Measurements from ENCODE around the gene HS6ST2.

The HS6ST2 gene

DNA sequence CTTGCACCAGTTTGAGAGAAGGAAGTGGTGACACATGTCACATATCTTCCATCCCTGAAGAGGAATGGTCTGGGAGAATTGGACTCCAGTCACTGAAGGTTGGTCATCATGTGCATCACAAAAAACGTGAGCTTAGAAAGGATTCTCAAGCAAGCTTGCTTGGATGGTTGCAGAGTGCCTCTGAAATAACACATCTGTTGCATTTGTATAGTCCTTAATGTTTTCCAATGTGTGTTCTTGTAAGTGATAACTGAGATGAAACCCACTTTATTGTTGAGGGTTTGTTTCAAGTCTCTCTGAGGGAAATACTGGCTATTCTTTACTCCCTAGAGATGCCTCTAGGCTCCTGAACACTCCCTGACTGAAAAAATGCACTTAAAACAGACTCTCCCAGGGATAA, 285.1 kb downstream of the HS6ST2 start:
- H3K79me1 ChIP-seq (ENCODE audit: low read depth, low read length): no peaks in the 10 kb centered on the region
- no peak overlapping the region for H3K27ac ChIP-seq (replicated peaks; ENCODE audit: low read length)
- H3K4me3 ChIP-seq (ENCODE audit: low read length in 2 of 2): no peak overlapping the region
- DNase-seq (ENCODE audit: low spot score): no peak
- H2BK120ac ChIP-seq (ENCODE audit: low read depth, low read length): no peak overlapping the region
- H3K14ac ChIP-seq (ENCODE audit: low read length): no peak overlapping the region
- H2AK5ac ChIP-seq (ENCODE audit: low read depth, low read length): no peak overlapping the region
- H4K91ac ChIP-seq (ENCODE audit: low read depth, low read length, poor library complexity): no peak overlapping the region
- H2AFZ ChIP-seq (ENCODE audit: low read length): no peak overlapping the region
- H3K9ac ChIP-seq (ENCODE audit: low read depth, low read length, poor library complexity): no peak overlapping the region
- H4K8ac ChIP-seq (ENCODE audit: low read depth, low read length): no peak overlapping the region
- no peak overlapping the region for H2BK12ac ChIP-seq (ENCODE audit: low read length)
- H3K4ac ChIP-seq (ENCODE audit: low read length): no peak overlapping the region
- no peak overlapping the region for H2BK5ac ChIP-seq (ENCODE audit: low read length)
- no peaks in the 10 kb centered on the region for H3K27me3 ChIP-seq (ENCODE audit: control insufficient read depth in 3 of 3, insufficient read depth in 3 of 3, low read depth in 1 of 3, low read length in 3 of 3)
- no CpG with 5 or more reads among the region's 1 CpG for WGBS, 2 donors (ENCODE audit: extremely low coverage in 2 of 2, insufficient read length in 2 of 2, insufficient replicate concordance in 1 of 2)
- no peak overlapping the region for H3K18ac ChIP-seq (ENCODE audit: low read length)
- no peaks in the 10 kb centered on the region for H3K9me3 ChIP-seq (replicated peaks in 1 of 2; ENCODE audit: control insufficient read depth in 2 of 2, insufficient read depth in 1 of 2, low read depth in 1 of 2, low read length in 2 of 2)
- H2BK15ac ChIP-seq (ENCODE audit: low read length): no peak overlapping the region
- peaks cover 0 to 3% of the 10 kb centered on the region in 2 donors for H3K4me1 ChIP-seq (ENCODE audit: control insufficient read depth in 2 of 2, insufficient read depth in 1 of 2, low read depth in 1 of 2, low read length in 2 of 2)
- no peak overlapping the region for H3K4me2 ChIP-seq (ENCODE audit: insufficient read depth, low read length, poor library complexity, severe bottlenecking)
- H3K23ac ChIP-seq (ENCODE audit: low read depth, low read length, poor library complexity): no peak overlapping the region
- no peaks in the 10 kb centered on the region for H3K36me3 ChIP-seq (replicated peaks in 1 of 2; ENCODE audit: control insufficient read depth in 2 of 2, insufficient read depth in 2 of 2, low read length in 2 of 2)

- H3K9ac ChIP-seq (ENCODE audit: low read depth, low read length, poor library complexity): no peak overlapping the region
- no peaks in the 10 kb centered on the region for H3K9me3 ChIP-seq (replicated peaks in 1 of 2; ENCODE audit: control insufficient read depth in 2 of 2, insufficient read depth in 1 of 2, low read depth in 1 of 2, low read length in 2 of 2)
- no peak for DNase-seq (ENCODE audit: low spot score)
- H3K4me3 ChIP-seq (ENCODE audit: low read length in 2 of 2): no peak overlapping the region
- no peak overlapping the region for H2BK12ac ChIP-seq (ENCODE audit: low read length)
- no CpG with 5 or more reads among the region's 3 CpGs for WGBS, 2 donors (ENCODE audit: extremely low coverage in 2 of 2, insufficient read length in 2 of 2, insufficient replicate concordance in 1 of 2)
- no peaks in the 10 kb centered on the region for H3K79me1 ChIP-seq (ENCODE audit: low read depth, low read length)
- no peak overlapping the region for H2BK15ac ChIP-seq (ENCODE audit: low read length)
- no peak overlapping the region for H4K91ac ChIP-seq (ENCODE audit: low read depth, low read length, poor library complexity)
- H3K4me1 ChIP-seq (ENCODE audit: control insufficient read depth in 2 of 2, insufficient read depth in 1 of 2, low read depth in 1 of 2, low read length in 2 of 2): peaks cover 0 to 3% of the 10 kb centered on the region in 2 donors
- H4K8ac ChIP-seq (ENCODE audit: low read depth, low read length): no peak overlapping the region
- no peaks in the 10 kb centered on the region for H3K27me3 ChIP-seq (ENCODE audit: control insufficient read depth in 3 of 3, insufficient read depth in 3 of 3, low read depth in 1 of 3, low read length in 3 of 3)
- no peak overlapping the region for H3K18ac ChIP-seq (ENCODE audit: low read length)
- H3K27ac ChIP-seq (replicated peaks; ENCODE audit: low read length): no peak overlapping the region
- no peak overlapping the region for H3K14ac ChIP-seq (ENCODE audit: low read length)
- no peak overlapping the region for H2BK120ac ChIP-seq (ENCODE audit: low read depth, low read length)
- H2AFZ ChIP-seq (ENCODE audit: low read length): no peak overlapping the region
- no peak overlapping the region for H3K4ac ChIP-seq (ENCODE audit: low read length)
- no peak overlapping the region for H3K23ac ChIP-seq (ENCODE audit: low read depth, low read length, poor library complexity)
- no peak overlapping the region for H2BK5ac ChIP-seq (ENCODE audit: low read length)
- H3K4me2 ChIP-seq (ENCODE audit: insufficient read depth, low read length, poor library complexity, severe bottlenecking): no peak overlapping the region
- no peaks in the 10 kb centered on the region for H3K36me3 ChIP-seq (replicated peaks in 1 of 2; ENCODE audit: control insufficient read depth in 2 of 2, insufficient read depth in 2 of 2, low read length in 2 of 2)
- H2AK5ac ChIP-seq (ENCODE audit: low read depth, low read length): no peak overlapping the region
Measured at GRCh38 chrX:132671229-132671641, 287.2 kb downstream of the HS6ST2 start.

DNA sequence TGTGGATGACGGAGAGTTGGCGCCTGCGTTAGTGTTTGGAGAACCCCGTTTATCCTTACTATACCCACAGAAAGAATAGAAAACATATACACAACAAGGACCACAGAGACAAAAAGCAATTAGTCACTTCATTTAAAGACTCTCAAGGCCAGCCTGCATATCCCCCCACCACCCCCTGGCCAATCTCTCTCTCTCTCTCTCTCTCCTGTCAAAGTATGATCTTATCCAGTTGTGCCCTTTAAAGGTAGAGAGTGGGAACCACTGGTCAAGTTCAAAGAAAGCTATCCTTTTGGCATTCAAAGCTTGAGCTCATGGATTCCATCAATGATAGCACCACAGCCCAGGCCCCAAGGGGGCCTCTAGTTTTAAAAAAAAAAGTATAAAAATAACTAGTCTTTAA, 289.3 kb downstream of the HS6ST2 start:
- no peak overlapping the region for H2BK15ac ChIP-seq (ENCODE audit: low read length)
- no peak overlapping the region for H3K14ac ChIP-seq (ENCODE audit: low read length)
- no peak overlapping the region for H3K27ac ChIP-seq (replicated peaks; ENCODE audit: low read length)
- H4K91ac ChIP-seq (ENCODE audit: low read depth, low read length, poor library complexity): no peak overlapping the region
- H3K23ac ChIP-seq (ENCODE audit: low read depth, low read length, poor library complexity): no peak overlapping the region
- H2BK12ac ChIP-seq (ENCODE audit: low read length): no peak overlapping the region
- DNase-seq (ENCODE audit: low spot score): no peak
- no peak overlapping the region for H4K8ac ChIP-seq (ENCODE audit: low read depth, low read length)
- H2AK5ac ChIP-seq (ENCODE audit: low read depth, low read length): no peak overlapping the region
- H3K4me2 ChIP-seq (ENCODE audit: insufficient read depth, low read length, poor library complexity, severe bottlenecking): no peak overlapping the region
- H2BK5ac ChIP-seq (ENCODE audit: low read length): no peak overlapping the region
- WGBS, 2 donors (ENCODE audit: extremely low coverage in 2 of 2, insufficient read length in 2 of 2, insufficient replicate concordance in 1 of 2): no CpG with 5 or more reads among the region's 4 CpGs
- no peak overlapping the region for H2BK120ac ChIP-seq (ENCODE audit: low read depth, low read length)
- H2AFZ ChIP-seq (ENCODE audit: low read length): no peak overlapping the region
- H3K36me3 ChIP-seq (replicated peaks in 1 of 2; ENCODE audit: control insufficient read depth in 2 of 2, insufficient read depth in 2 of 2, low read length in 2 of 2): no peaks in the 10 kb centered on the region
- H3K4ac ChIP-seq (ENCODE audit: low read length): no peak overlapping the region
- H3K79me1 ChIP-seq (ENCODE audit: low read depth, low read length): no peaks in the 10 kb centered on the region
- H3K4me3 ChIP-seq (ENCODE audit: low read length in 2 of 2): no peak overlapping the region
- peaks cover 0 to 3% of the 10 kb centered on the region in 2 donors for H3K4me1 ChIP-seq (ENCODE audit: control insufficient read depth in 2 of 2, insufficient read depth in 1 of 2, low read depth in 1 of 2, low read length in 2 of 2)
- no peak overlapping the region for H3K18ac ChIP-seq (ENCODE audit: low read length)
- H3K9ac ChIP-seq (ENCODE audit: low read depth, low read length, poor library complexity): no peak overlapping the region
- no peaks in the 10 kb centered on the region for H3K27me3 ChIP-seq (ENCODE audit: control insufficient read depth in 3 of 3, insufficient read depth in 3 of 3, low read depth in 1 of 3, low read length in 3 of 3)
- no peaks in the 10 kb centered on the region for H3K9me3 ChIP-seq (replicated peaks in 1 of 2; ENCODE audit: control insufficient read depth in 2 of 2, insufficient read depth in 1 of 2, low read depth in 1 of 2, low read length in 2 of 2)

DNA sequence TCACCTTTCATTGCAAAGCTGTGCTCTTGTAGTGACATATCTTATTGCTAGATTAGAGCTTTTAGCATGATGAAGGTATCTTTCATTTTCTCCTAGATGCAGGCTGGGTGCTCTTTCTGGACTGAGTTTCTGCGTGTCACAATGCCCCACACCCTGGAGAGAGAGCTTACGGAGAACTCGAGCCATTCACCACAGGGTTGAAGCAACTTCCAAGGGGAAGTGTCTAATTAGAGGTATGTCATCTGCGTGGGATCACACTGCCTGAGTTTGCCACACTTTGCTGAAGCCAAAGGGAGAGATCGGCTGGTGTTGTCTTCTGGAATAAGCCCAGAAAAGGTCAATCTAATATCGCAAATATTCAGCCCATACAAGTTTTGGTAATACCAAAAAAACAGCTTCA, 290.3 kb downstream of the HS6ST2 start:
- Histone ChIP-seq H2BK15ac (ENCODE audit: low read length) (no peak overlapping the region), H2BK12ac (ENCODE audit: low read length) (no peak overlapping the region), H3K9ac (ENCODE audit: low read depth, low read length, poor library complexity) (no peak overlapping the region), H3K4me3 (ENCODE audit: low read length in 2 of 2) (no peak overlapping the region), H4K8ac (ENCODE audit: low read depth, low read length) (no peak overlapping the region), H3K4me1 (ENCODE audit: control insufficient read depth in 2 of 2, insufficient read depth in 1 of 2, low read depth in 1 of 2, low read length in 2 of 2) (peaks cover 0 to 3% of the 10 kb centered on the region in 2 donors), H3K23ac (ENCODE audit: low read depth, low read length, poor library complexity) (no peak overlapping the region), H2BK5ac (ENCODE audit: low read length) (no peak overlapping the region), H3K4me2 (ENCODE audit: insufficient read depth, low read length, poor library complexity, severe bottlenecking) (no peak overlapping the region), H3K4ac (ENCODE audit: low read length) (no peak overlapping the region), H3K27ac (replicated peaks; ENCODE audit: low read length) (no peak overlapping the region), H3K79me1 (ENCODE audit: low read depth, low read length) (no peaks in the 10 kb centered on the region), H3K9me3 (replicated peaks in 1 of 2; ENCODE audit: control insufficient read depth in 2 of 2, insufficient read depth in 1 of 2, low read depth in 1 of 2, low read length in 2 of 2) (no peaks in the 10 kb centered on the region), H2AFZ (ENCODE audit: low read length) (no peak overlapping the region), H2BK120ac (ENCODE audit: low read depth, low read length) (no peak overlapping the region), H3K18ac (ENCODE audit: low read length) (no peak overlapping the region), H2AK5ac (ENCODE audit: low read depth, low read length) (no peak overlapping the region), H4K91ac (ENCODE audit: low read depth, low read length, poor library complexity) (no peak overlapping the region), H3K14ac (ENCODE audit: low read length) (no peak overlapping the region), H3K36me3 (replicated peaks in 1 of 2; ENCODE audit: control insufficient read depth in 2 of 2, insufficient read depth in 2 of 2, low read length in 2 of 2) (no peaks in the 10 kb centered on the region), H3K27me3 (ENCODE audit: control insufficient read depth in 3 of 3, insufficient read depth in 3 of 3, low read depth in 1 of 3, low read length in 3 of 3) (no peaks in the 10 kb centered on the region)
- WGBS, 2 donors (ENCODE audit: extremely low coverage in 2 of 2, insufficient read length in 2 of 2, insufficient replicate concordance in 1 of 2): no CpG with 5 or more reads among the region's 6 CpGs
- DNase-seq (ENCODE audit: low spot score): no peak

Data from neuronal stem cell (in vitro differentiated cells).